ENCODE data around the gene AK5.

The AK5 gene, protein sequence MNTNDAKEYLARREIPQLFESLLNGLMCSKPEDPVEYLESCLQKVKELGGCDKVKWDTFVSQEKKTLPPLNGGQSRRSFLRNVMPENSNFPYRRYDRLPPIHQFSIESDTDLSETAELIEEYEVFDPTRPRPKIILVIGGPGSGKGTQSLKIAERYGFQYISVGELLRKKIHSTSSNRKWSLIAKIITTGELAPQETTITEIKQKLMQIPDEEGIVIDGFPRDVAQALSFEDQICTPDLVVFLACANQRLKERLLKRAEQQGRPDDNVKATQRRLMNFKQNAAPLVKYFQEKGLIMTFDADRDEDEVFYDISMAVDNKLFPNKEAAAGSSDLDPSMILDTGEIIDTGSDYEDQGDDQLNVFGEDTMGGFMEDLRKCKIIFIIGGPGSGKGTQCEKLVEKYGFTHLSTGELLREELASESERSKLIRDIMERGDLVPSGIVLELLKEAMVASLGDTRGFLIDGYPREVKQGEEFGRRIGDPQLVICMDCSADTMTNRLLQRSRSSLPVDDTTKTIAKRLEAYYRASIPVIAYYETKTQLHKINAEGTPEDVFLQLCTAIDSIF

DNA sequence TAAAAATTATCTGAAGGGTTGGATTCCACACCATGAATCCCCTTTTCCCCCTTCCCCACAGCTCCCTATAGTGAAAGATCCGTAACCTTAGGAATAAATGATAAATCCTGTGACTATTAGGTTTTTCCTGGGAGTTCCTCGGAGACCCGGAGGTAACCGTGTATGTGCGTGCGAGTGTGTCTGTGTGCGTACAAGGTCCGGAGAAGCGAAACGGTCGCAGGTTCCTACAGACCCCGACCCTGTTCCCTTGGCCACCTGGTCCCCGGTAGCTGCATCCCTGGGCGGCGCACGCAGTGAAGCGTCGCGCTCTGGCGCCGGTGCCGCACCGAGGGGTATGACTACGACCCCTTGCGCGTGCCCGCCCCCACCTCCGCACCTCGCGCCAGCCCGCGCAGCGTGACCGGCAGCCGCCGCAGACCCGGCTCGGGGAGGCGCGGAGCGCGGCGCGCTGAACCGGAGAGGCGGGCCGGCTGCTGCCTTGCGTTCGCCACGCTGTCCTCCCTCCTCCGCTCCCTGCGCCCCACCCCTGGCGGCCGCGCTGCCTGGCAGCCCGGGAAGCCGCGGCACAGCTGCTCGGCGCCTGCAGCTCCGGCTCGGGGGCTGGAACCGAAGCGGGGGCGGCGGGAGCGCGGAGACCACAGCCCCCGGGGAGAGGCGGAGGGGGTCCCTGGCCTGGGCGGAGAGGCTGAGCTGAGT is at the start of gene AK5:
Gene AK5, plus strand, starts transcription at position 529 of the 696 bp plus-strand sequence. CDS start 295 bp downstream, outside the sequence.
- peak; percentile 52 to 71 for DNase-seq

DNA sequence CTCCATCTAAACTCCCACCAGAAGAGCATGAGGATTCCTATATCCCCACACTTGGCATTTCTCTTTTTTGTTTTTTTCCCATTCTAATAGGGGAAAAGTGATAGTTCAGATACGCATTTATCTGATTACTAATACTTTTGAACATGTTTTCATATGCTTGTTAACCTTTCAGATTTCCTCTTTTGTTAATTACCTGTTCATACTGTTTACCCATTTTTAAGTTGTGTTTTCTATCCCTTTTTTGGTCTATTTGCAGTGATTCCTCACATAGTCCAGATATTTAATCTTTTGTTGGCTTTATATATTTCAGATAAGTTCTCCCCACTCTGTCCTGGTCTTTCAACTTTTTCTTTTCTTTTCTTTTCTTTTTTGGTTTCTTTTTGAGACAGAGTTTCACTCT is 49.0 kb upstream of the AK5 start:
- DNase-seq: no peak

DNA sequence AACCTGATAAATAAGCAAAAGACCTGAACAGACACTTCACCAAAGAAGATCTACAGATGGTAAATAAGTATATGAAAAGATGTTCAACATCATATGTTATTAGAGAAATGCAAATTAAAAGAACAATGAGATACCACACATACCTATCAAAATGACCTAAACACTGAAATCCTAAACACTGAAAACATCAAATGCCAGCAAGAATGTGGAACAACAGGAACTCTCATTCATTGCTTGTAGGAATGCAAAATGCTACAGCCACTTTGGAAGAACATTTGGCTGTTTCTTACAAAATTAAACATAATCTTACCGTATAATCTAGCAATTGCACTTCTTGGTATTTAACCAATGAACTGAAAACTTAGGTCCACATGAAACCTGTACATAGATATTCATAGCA is 47.7 kb upstream of the AK5 start:
- no peak for DNase-seq

DNA sequence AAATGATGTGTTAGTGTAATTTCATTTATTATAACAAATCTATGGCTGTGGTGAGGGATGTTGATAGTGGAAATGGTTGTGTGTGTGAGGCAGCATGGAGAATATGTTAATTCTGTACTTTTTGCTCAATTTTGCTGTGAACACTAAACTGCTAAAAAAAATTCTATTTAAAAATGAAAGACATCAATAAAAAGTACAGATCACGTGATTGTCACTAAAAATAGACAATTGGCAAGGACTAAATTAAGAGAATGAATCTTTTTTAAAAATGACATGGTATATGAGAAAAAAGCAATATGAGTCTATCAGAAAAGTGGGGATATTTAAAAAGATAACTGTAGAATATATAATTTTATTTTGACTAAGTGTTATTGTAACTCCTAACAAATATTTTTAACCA is 46.9 kb upstream of the AK5 start:
- no peak for DNase-seq

DNA sequence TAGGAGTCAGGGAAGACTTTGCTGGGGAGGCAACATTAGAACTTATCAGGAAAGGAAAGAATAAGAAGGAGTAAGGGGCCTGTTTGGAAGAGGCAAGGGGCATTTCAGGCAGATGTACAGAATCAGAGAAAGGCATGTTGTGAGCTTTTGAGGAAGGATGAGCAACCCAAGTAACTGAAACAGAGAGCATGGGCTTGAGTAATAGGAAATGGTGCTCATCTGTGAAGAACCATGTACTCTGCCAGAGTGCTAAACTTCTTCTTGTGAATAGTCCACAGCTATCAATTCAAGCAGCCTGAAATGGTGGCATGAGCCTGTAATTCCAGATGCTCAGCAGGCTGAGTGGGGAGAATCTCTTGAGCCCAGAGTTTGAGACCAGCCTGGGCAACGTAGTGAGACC is 43.4 kb upstream of the AK5 start:
- no peak for DNase-seq

DNA sequence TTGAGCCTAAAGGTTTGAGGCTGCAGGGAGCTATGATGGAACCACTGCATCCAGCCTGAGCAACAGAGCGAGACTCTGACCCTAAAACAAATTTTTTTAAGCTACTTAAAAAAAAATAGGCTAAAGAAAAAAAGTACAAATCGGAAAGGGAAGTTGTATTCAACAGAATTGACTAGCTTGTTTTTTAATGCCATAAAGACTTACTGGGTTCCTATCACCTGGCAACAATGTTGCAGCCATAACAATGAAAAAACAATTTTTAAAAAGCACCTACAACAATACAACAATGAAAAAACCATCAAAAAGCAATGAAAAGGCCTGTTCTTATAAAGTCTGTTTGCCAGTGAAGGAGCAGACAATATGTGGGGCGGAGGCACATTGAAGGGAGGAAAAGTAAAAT is 42.5 kb upstream of the AK5 start:
- no peak for DNase-seq

DNA sequence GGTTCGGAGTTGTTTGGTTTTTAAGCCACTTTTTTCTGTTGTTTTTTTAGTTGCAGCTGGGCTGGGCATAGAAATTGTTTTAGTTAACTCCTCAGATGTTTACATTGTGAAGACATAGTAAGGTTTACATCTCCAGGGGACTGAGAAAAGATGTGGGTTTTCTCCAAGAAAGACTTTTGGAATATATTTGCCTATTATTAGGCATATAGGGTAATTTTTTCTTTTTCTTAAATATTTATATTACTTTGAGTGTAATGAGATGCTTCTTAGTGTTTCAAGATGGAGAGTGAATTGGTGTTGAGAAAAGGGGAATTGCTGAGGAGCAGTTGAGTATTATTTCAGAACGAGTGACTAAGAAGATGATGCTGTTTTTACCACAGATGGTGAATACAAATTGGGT is 36.0 kb upstream of the AK5 start:
- no peak for DNase-seq

DNA sequence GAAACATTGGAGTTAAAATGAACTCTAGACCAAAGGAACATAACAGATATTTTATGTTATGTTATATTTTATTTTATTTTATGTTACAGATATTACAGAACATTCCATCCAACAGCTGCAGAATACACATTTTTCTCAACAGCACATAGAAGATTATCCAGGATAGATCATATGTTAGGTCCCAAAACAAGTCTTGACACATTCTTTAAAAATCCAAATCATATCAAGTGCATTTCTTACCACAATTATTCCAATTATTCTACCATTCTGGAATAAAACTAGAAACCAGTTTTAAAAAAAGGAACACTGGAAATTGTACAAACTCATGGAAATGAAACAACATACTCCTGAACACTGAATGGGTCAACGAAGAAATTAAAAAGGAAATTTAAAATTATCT is 31.7 kb upstream of the AK5 start:
- no peak for DNase-seq

DNA sequence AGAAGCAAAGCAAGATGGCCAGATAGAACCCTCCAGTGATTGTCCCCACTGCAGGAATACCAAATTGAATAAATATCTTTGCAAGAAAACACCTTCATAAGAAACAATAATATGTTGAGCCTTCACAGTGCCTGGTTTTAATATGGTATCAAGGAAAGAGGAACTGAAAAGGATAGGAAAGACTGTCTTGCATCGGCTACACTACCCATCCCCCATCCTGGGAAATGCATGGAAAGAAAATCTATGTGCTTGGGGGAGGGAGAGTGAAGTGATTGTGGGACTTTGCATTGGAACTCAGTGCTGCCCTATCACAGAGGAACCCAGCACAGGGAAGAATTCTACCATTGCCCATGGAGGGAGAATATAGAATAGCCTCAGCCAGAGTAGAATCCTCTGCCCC is 28.6 kb upstream of the AK5 start:
- DNase-seq: no peak

DNA sequence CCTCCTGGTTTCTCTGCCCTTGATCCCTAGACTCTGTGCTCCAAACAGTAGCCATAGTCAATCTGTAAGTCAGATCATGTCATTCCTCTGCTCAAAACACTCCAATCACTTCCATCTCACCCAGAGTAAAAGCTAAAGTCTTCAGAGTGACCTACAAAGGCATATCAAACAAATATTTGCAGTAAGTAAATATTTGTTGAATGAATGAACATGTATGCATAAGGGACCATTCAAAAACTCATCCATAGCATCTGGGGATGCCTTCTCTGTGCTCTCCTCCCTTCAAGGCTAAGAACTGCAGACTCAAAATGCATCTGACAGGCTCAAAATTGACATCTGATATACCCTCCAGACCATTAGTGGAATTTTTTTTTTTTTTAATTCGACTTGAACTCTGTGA is 18.1 kb upstream of the AK5 start:
- DNase-seq: no peak

DNA sequence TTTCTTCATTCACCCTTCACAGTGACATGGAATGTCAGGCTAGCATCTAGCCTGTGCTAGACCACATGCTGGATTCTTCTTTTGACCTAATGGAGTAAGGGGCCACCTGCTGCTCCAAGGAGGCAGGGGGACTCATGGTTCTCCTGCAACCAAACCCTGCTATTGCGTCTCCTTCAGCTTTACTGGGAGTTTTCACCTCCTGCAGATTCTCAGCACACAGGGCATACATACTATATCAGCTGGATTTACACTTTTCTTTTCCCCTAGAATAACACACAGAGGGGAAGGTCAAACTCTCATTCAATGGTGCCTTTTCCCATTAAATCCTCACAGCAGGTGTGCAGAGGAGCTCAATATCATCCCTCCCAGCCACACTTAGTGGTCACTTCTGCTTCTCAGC is 16.6 kb upstream of the AK5 start:
- DNase-seq: no peak

DNA sequence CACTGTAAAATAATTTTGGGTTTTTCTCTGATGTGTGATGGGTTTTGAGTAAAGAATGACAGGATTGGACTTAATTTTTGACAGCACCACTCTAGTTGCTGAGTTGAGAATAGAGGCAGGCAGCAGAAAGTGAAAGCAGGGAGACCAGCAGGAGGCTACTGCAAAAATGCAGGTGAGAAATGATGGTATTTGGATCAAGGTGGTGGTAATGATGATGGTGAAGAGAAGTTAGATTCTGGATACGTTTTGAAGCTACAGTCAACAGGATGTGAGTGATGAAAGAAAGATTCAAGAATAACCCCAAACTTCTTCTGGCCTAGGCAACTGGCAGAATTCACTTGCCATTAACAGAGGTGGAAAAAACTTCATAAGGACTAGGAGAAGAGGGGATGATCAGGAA is 14.8 kb upstream of the AK5 start:
- DNase-seq: no peak

DNA sequence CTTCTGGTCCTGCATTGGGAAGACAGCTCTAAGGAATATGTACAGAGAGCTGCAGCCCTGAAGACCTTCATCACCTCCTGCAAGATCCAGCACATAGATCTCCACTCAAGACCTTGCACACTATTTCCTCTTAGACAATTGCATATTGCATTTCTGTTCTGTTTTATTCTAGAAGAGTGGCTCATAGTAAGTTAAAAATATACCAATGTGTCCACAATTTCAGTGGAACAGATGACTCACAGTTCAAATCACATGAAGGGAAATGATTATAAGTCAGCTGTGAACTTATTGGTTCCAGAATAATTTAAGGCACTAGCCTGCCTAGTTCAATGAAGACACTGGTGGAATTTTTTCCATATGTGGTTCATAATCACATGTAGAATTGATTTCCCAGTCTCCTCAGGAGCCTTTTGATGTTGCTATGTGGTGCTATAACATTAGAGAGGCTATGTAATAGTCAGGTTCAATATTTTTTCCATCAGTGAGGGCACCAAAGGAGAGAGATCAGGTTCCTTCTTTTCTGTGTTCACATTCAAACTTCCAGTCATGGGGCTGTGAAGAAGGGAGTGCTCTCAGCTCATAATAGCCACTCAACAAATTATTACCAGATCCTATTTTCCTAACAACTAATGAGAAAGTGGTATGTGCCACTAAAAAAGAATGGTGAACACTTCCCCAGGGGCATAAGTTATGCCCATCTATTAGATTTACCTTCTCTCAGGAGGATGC is 9.8 kb upstream of the AK5 start:
- DNase-seq: no peak

DNA sequence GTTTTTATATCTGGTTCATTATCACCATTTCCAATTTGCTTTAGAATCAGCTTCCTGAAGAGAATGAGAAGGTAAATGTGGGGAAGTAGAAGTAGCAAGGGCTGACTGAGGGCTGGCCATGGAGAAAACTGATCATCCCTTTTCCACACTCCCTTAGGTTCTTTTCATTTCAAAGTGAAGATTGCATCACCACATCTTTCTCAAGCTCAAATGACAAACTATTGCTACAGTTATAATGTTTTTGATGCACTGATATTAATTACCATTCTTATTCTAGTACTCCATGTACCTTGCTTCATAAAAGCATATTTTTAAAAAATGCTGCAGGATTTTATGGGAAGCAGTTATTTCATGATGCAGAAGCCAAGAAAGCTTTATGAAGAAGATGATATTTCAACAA is 7.9 kb upstream of the AK5 start:
- no peak for DNase-seq

DNA sequence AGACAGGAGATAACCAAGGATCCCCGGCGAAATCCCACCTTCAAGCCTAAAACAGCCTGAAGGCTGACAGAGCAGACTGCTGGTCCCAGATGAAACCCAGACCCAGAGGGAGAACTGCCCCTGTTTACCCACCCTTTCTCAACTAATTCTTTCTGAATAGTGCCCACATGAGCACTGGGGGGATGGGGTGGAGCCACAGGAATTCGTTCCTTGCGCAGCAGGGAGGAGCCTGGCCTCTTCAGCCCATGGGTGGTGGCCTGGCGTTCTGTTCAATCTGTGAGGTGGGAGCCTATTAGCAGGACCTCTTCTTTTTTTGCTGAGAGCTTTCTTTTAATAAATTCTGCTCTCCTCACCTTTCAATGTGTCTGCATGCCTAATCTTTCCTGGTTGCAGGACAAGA is 6.6 kb upstream of the AK5 start:
- no peak for DNase-seq

DNA sequence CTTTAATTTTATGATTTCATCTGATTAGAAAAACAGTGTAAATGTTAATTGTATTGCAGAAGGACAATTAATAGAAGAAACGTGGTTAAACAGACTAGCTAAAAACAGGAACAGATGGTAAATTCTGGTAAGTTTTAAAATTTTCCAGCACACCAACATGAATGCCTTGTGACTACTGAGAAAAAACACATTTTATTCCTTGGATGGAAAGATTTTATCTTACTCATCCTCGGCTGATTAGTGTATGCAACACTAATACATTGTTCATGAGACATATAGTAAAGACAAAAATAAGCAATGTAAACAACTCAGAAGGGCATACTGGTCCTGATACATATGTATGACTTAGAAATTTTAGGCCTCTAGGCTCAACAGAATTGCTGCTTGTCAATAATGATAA is 4.9 kb upstream of the AK5 start:
- no peak for DNase-seq

DNA sequence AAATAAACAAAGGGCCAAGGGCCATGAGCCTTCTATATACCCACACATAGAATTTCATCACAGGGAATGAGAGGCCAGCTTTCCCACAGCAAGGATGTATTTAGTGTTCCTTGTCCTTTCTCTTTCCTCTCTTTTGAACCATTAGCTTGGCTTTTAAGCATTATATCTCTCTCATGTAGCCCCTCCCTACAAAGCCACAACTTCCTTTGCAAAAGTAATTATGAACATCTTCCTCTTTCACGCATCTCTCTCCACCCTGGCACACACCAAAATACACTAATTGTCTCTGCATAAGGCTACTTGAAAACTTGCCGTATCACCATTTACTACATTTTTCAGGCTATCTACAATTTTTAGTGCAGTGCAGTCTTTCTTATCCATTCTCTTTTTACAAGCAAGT is 1.9 kb upstream of the AK5 start:
- DNase-seq: no peak

DNA sequence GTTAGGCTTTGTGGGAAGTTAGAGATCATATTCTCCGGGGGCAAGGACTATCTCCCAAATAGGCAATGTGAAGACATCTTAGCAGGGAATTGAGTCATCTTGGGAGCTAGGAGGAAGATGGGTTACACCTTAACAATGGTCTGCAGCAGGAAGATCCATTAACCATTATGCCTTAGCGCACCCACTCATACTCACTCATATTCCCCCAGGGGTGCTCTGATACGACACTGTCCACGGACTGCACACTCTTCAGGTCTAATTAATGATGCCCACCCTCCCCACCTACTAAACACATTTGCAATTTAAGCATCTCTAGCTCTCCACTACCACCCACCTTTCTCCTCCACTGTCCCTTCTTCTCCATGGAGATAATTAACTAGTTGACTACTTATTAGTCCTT is 857 bp upstream of the AK5 start:
- DNase-seq: no peak

DNA sequence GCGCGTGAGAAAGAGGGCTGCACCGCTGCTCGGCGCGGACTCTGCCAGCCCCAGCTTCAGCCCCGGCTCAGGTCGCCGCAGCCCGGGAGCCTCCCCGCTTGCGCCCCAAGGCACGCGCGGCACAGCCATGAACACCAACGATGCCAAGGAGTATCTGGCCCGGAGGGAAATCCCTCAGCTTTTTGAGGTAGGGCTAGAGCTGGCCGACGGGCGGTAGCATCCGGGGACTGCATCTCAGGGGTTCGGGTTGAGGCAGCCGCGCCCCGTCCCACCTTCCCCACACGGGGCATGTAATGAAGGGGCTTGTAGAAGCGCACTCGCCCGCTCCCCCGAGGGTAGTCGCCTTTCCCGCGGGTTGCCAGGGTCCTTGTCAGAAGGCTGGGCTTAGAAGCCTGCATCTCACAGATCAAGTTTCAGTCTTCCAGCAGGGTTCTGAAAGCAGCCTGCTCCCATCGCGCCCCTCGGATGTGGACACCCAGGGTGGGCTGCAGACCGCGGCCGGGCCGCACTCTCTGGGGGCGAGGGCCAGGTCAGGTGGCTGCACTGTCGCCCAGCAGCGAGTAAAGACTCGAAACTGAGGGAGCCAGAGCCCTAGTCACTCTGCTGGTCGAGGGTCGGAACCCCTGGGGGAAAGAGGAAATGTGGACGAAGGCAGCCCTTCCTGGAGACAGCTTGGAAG is 507 bp downstream of the AK5 start:
- DNase-seq: peak; percentile 29 to 53

DNA sequence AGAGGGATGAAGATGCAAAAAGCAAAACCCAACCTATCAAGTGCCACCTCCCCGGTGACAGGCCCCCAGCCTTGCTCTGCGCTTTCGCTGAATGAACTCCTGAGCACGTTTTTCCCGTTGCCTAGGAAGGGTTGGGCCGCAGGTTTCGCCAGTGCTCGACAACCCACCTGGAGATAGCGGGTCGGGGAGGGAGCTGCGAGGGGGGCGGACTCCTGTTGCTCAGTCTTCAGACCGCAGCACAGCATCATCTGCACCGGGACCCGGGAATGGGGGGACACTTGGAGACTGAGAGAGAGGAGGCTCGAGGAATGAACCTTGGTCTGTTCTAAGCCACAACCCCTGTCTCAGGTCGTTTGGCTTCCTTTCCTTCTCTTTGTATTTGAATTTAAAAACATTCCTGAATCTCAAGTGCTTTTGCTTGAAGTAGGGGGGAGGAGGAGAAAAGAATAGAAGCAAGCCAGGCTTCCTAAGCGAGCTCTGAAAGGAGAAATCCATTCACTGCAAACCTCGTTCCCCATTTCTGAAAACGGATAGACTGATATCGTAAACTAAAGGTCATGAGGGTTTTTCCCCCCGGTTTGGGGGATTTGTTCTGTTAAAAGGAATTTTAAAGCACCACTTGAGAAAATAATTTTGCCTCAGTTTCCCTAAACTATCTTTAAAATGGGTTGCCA is 1.2 kb downstream of the AK5 start:
- DNase-seq: peak; percentile 25 to 43

DNA sequence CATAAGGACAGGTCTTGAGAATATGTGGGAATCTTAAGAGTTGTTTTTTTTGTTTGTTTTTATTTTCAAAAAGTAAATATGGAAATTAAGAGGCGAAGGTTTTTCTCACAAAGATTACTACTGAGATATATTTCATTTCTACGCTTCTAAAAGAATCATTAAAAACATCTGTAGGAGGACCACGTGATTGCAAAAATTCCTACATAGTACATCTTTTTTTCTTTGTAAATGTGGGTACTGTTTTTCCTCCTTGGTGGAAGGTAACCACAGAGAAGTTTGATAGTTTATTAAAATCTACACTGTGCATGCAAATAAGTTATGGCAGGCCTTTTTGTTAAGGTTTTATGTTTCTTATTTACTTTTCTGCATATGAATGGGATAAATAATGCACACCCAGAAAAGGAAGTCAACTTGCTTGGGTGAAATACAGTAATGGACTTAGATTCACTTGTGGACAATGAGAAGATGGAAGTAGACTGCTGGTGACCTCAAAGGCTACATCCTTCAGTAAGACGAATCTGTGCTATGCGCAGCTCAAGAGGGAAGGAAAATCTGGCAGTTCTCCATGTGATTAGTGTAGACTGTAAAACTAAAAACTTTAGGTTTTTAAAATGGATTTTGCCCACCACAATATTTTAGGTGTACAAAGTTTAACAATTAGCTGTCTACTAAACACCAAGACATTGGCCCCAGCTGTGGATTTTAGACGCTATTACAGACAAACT is 2.0 kb downstream of the AK5 start:
- no peak for DNase-seq

DNA sequence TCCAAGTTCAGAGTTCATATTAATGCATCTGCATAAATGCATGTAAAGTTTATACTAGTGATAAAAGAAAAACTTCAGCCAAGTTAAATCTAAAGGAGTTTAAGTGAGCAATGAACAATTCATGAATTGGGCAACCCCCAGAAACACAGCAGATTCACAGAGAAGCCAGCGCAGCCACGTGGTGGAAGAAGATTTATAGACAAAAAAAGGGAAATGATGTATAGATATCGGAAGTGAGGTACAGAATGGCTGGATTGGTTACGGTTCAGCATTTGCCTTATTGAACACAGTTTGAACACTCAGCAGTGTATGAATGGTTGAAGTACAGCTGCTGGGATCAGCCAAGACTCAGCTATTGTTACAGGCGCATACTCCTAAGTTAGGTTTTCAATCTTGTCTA is 5.7 kb downstream of the AK5 start:
- no peak for DNase-seq
